ENCODE measurements around the gene EVI5.

DNA sequence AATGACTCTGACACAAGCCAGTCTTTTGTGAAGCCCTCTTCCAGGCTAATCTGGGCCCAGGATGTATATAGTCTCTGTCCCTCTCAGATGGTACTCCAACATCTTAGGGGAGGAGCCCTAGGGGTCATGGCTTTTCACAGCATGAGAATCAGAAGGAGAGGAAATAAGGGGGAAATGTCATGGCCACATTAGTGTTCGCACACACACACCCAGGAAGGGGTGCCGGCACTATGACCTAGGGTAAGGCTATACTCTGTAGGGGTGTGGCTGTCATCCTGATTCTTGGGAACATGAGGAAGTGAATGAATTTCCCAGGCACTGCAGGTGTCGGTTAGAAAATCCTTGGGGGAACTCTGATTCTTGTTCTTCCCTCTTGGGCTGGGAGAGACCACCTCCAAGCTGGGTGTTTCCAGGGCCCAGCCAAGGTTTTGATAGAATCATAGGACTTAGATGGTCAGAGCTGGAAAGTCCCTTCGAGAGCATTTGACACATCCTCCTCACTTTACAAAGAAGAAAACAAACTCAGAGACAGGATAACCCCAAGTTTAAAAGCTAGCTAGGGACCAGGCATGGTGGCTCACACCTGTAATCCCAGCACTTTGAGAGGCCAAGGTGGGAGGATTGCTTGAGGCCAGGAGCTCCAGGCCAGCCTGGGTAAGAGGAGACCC lies 320.2 kb downstream of the EVI5 start:
- no peak for TF ChIP-seq POLR2A (IDR thresholded peaks at IDR 0.05)
- TF ChIP-seq, protein P1, sequence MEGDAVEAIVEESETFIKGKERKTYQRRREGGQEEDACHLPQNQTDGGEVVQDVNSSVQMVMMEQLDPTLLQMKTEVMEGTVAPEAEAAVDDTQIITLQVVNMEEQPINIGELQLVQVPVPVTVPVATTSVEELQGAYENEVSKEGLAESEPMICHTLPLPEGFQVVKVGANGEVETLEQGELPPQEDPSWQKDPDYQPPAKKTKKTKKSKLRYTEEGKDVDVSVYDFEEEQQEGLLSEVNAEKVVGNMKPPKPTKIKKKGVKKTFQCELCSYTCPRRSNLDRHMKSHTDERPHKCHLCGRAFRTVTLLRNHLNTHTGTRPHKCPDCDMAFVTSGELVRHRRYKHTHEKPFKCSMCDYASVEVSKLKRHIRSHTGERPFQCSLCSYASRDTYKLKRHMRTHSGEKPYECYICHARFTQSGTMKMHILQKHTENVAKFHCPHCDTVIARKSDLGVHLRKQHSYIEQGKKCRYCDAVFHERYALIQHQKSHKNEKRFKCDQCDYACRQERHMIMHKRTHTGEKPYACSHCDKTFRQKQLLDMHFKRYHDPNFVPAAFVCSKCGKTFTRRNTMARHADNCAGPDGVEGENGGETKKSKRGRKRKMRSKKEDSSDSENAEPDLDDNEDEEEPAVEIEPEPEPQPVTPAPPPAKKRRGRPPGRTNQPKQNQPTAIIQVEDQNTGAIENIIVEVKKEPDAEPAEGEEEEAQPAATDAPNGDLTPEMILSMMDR (IDR thresholded peaks at IDR 0.05), result no peak
- TF ChIP-seq EP300 (IDR thresholded peaks at IDR 0.05), result no peak
- no peak for TF ChIP-seq POLR2AphosphoS5 (IDR thresholded peaks at IDR 0.05)
